ENCODE data around the gene AFTPH.
"Not testable (repeated sequence)": the region's sequence is repeated elsewhere in the genome, so short reads cannot be mapped to it uniquely, and the experiment has no call there.

- not testable (repeated sequence) for TF ChIP-seq POLR2A (IDR thresholded peaks at IDR 0.05)
- TF ChIP-seq, protein P1, sequence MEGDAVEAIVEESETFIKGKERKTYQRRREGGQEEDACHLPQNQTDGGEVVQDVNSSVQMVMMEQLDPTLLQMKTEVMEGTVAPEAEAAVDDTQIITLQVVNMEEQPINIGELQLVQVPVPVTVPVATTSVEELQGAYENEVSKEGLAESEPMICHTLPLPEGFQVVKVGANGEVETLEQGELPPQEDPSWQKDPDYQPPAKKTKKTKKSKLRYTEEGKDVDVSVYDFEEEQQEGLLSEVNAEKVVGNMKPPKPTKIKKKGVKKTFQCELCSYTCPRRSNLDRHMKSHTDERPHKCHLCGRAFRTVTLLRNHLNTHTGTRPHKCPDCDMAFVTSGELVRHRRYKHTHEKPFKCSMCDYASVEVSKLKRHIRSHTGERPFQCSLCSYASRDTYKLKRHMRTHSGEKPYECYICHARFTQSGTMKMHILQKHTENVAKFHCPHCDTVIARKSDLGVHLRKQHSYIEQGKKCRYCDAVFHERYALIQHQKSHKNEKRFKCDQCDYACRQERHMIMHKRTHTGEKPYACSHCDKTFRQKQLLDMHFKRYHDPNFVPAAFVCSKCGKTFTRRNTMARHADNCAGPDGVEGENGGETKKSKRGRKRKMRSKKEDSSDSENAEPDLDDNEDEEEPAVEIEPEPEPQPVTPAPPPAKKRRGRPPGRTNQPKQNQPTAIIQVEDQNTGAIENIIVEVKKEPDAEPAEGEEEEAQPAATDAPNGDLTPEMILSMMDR (IDR thresholded peaks at IDR 0.05): not testable (repeated sequence)
These were observed 6.8 kb downstream of the AFTPH start for GRCh38 chr2:64530946-64531345.
